HL-60 (cell line): ENCODE results near the gene SLC35F3.

Experiments used
- DNase-seq, 2 experiments: peaks; one replicate each; pipeline ENCODE4 v3.0.0-alpha.2; 2010 to 2020; ENCODE audit warnings: low read depth in 1 of 2, low spot score in 1 of 2
- H3K27ac ChIP-seq: fragments of 250-450 bp; sonication (Bioruptor Pico); replicated peaks from 2 replicates; pipeline ENCODE4 v1.5.1; 2020; ENCODE audit warnings: mild to moderate bottlenecking, moderate library complexity
- H3K27me3 ChIP-seq: fragments of 250-450 bp; sonication (Bioruptor Pico); 2 replicates; pipeline ENCODE4 v1.5.1; 2021; ENCODE audit warnings: mild to moderate bottlenecking, moderate library complexity; ENCODE audit not compliant: insufficient read depth, poor library complexity, severe bottlenecking
- H3K4me3 ChIP-seq: replicated peaks from 2 replicates; pipeline ENCODE4 v1.5.1; 2011; ENCODE audit warnings: mild to moderate bottlenecking, control low read depth, low read length; ENCODE audit not compliant: insufficient read depth
- GABPA ChIP-seq: IDR thresholded peaks from 2 replicates; pipeline ENCODE4 v1.6.1; 2012; ENCODE audit warnings: low read depth
- POLR2AphosphoS5 ChIP-seq: IDR thresholded peaks from 2 replicates; pipeline ENCODE4 v1.6.1; 2012; ENCODE audit warnings: low read depth
- SPI1 ChIP-seq: IDR thresholded peaks from 2 replicates; pipeline ENCODE4 v1.6.1; 2012; ENCODE audit warnings: low read depth, mild to moderate bottlenecking, borderline replicate concordance
- TF ChIP-seq, protein P1 (sequence below): IDR thresholded peaks from one replicate; pipeline ENCODE4 v1.5.1; 2011; ENCODE audit warnings: low read length, control low read depth, inconsistent platforms; ENCODE audit not compliant: insufficient read depth
- TF ChIP-seq, protein P2 (sequence below): IDR thresholded peaks from 2 replicates; pipeline ENCODE4 v1.6.1; 2012; ENCODE audit warnings: low read depth; ENCODE audit not compliant: insufficient replicate concordance

Gene SLC35F3

DNA sequence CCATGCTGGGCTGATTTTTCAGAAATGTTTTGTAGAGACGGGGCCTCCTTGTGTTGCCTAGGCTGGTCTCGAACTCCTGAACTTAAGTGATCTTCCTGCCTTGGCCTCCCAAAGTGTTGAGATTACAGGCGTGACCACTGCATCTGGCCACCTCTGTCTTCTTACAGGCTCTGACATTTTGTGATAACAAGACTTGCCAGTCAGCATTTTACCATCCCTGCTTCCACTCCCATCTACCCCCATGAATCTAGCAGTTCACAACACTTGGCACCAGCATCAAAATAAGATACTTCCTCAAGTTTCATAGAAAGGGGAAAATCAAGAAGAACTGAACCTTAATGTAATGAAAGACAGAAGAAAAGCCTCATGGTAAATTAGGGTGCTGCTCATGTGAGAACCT, 32.4 kb downstream of the SLC35F3 start:
- Histone ChIP-seq H3K27ac (no peak overlapping the region), H3K4me3 (no peak overlapping the region), H3K27me3 (no peaks in the 10 kb centered on the region)
- DNase-seq, result no peak
- TF ChIP-seq, protein P1, sequence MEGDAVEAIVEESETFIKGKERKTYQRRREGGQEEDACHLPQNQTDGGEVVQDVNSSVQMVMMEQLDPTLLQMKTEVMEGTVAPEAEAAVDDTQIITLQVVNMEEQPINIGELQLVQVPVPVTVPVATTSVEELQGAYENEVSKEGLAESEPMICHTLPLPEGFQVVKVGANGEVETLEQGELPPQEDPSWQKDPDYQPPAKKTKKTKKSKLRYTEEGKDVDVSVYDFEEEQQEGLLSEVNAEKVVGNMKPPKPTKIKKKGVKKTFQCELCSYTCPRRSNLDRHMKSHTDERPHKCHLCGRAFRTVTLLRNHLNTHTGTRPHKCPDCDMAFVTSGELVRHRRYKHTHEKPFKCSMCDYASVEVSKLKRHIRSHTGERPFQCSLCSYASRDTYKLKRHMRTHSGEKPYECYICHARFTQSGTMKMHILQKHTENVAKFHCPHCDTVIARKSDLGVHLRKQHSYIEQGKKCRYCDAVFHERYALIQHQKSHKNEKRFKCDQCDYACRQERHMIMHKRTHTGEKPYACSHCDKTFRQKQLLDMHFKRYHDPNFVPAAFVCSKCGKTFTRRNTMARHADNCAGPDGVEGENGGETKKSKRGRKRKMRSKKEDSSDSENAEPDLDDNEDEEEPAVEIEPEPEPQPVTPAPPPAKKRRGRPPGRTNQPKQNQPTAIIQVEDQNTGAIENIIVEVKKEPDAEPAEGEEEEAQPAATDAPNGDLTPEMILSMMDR, result no peak
- TF ChIP-seq GABPA (no peak), SPI1 (no peak), POLR2AphosphoS5 (no peak)
- TF ChIP-seq, protein P2, sequence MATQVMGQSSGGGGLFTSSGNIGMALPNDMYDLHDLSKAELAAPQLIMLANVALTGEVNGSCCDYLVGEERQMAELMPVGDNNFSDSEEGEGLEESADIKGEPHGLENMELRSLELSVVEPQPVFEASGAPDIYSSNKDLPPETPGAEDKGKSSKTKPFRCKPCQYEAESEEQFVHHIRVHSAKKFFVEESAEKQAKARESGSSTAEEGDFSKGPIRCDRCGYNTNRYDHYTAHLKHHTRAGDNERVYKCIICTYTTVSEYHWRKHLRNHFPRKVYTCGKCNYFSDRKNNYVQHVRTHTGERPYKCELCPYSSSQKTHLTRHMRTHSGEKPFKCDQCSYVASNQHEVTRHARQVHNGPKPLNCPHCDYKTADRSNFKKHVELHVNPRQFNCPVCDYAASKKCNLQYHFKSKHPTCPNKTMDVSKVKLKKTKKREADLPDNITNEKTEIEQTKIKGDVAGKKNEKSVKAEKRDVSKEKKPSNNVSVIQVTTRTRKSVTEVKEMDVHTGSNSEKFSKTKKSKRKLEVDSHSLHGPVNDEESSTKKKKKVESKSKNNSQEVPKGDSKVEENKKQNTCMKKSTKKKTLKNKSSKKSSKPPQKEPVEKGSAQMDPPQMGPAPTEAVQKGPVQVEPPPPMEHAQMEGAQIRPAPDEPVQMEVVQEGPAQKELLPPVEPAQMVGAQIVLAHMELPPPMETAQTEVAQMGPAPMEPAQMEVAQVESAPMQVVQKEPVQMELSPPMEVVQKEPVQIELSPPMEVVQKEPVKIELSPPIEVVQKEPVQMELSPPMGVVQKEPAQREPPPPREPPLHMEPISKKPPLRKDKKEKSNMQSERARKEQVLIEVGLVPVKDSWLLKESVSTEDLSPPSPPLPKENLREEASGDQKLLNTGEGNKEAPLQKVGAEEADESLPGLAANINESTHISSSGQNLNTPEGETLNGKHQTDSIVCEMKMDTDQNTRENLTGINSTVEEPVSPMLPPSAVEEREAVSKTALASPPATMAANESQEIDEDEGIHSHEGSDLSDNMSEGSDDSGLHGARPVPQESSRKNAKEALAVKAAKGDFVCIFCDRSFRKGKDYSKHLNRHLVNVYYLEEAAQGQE, result no peak

DNA sequence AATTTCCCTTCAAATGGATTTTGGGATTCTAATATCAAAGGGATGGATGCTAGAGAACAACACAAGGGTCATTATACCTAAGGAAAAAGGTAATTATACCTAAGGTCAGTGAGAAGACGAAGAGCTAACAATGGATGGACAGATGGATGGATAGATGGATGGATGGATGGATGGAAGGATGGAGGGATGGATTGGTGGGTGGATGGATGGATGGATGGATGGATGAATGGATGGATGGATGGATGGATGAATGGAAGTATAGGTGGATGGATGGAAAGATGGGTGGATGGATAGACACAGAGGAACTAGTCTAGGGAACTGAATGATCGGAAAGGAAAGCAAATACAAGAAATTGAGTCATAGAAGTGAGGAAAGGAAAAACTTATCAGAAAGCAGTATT, 34.0 kb downstream of the SLC35F3 start:
- no peak for DNase-seq
- H3K27ac ChIP-seq, result no peak overlapping the region
- H3K27me3 ChIP-seq, result no peaks in the 10 kb centered on the region
- TF ChIP-seq GABPA (no peak), SPI1 (no peak)
- TF ChIP-seq, protein P2, result no peak
- H3K4me3 ChIP-seq, result no peak overlapping the region

DNA sequence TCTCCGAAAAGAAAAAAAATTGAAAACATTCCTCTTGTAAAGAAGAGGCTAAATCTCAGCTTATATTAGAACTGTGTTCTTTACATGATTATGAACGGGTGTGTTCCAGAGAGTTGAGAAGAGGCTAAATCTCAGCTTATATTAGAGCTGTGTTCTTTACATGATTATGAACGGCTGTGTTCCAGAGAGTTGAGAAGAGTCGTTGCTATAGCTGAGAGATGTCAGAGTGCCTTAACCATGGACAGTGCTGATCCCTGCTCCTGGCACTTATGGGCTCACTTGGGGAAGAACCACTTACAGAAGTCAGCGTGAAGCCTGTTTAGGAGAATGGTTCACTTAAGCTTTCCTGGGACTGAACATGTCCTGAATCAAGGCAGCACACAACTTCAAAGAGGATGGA, 35.0 kb downstream of the SLC35F3 start:
- TF ChIP-seq GABPA (no peak), POLR2AphosphoS5 (no peak), SPI1 (no peak)
- TF ChIP-seq, protein P1, result no peak
- TF ChIP-seq, protein P2, result no peak
- Histone ChIP-seq H3K27ac (no peak overlapping the region), H3K27me3 (no peaks in the 10 kb centered on the region), H3K4me3 (no peak overlapping the region)
- no peak for DNase-seq
